NOMO-1 treated with dmso at 0.1 percent for 144 hours (cell line): ENCODE data around the gene SUGP1.

Experiments
- DNase-seq: peaks from one replicate; lab custom pipeline; 2025; ENCODE audit not compliant: unreplicated experiment; lab: John Stamatoyannopoulos, UW

The SUGP1 gene

DNA sequence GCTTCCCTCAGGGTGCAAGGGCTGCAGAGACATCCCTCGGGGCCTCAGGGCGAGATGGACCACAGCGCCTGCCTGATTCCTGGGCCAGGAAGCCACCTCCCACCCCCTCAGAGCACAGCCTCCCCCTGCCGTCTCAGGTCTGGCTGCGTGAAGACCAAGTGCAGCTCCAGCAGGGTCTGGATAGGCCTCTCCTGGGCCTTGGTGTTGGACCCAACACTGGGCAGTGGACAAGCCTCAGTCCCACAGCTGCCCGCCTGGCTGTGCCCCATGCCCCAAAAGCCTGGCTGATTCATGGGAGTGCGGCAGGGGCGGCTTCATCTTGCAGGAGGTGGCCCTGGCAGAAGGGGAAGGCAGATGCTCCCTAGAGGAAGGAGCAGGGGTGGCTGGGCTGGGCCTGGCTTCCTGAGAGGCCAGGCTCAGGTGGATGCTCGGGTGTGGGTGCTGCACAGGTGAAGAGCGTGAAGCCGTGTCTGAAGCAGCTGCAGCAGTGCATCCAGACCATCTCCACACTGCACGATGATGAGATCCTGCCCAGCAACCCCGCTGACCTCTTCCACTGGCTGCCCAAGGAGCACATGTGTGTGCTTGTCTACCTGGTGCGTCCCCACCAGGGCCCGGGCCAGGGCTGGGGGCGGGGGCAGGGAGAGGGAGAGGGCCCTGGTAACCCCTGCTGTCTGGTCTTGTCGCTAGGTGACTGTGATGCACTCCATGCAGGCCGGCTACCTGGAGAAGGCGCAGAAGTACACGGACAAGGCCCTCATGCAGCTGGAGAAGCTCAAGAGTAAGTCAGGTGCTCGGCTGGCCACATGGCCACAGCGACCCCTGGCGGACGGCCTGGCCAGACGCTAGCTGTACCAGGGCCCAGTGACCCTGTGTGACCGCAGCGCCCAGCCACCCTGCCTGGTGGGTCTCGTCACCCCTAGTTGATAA, 22.0 kb upstream of the SUGP1 start:
- DNase-seq: peak; percentile 21

DNA sequence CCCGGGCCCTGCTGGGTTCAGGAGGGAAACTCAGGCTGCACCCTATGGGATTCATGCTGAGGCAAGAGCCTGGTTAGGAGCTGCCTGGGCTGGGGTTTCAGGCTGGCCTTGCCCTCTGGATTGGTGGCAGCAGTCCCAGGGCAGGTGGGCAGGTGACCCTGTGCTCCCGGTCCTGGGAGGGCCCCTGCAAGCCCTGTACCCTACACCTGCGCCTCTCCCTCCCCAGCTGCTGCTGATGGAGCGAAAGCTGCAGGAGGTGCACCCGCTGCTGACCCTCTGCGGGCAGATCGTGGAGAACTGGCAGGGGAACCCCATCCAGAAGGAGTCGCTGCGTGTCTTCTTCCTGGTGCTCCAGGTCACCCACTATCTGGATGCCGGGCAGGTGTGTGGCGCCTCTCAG, 20.7 kb upstream of the SUGP1 start:
- no peak for DNase-seq

DNA sequence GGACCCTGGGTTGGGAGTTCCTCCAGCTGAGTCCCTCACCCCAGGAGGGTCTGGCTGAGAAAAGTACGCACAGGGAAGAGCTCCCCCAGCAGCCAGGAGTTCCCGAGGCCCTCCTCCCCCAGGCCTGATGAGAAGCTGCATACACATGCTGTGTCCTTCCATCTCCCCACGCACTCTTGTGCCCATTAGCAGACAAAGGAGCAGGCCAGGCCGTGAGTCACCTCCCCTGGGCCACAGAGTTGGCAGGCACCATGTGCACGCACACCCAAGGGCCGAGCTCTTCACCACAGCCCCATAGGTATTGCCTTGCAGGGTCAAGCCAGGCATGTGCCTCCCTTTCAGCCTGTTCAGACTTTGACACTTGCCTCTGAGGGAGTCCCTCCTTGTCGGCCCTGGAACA, 17.8 kb upstream of the SUGP1 start:
- no peak for DNase-seq

DNA sequence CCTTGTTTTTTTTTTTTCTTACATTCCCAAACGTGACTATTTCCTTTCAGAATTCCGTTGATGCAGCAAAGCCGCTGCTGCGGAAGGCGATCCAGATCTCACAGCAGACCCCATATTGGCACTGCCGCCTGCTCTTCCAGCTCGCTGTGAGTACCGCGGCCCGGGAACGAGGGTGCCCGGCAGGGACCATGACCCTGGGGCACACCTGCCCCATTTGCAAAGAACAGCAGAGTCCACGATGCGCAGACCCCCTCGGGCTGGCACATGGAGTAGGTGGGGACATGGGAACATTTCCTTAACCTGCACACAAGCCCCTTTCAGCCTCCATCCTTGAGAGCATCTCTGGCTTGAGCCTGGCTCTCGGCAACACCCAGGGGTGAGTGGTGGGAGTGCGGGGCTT, 16.8 kb upstream of the SUGP1 start:
- no peak for DNase-seq

DNA sequence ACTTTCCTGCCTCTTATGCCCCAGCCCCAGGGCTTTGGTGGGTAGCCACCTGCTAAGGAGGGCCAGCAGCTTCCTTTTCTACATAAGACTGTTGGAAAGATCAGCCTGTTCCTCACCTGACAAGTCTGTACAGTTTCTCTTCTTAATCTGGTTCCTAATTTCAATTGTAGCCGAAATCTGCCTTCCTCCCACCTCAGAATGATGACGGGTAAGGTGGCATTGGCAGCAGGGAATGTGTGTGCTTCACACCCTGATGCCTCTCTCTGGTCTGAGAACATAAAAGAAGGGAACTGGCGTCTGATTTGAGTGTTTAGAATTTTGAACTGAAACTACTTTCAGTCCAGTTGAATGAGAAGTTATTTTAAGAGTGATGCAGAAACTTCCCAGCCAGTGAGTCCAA, 16.3 kb upstream of the SUGP1 start:
- no peak for DNase-seq

DNA sequence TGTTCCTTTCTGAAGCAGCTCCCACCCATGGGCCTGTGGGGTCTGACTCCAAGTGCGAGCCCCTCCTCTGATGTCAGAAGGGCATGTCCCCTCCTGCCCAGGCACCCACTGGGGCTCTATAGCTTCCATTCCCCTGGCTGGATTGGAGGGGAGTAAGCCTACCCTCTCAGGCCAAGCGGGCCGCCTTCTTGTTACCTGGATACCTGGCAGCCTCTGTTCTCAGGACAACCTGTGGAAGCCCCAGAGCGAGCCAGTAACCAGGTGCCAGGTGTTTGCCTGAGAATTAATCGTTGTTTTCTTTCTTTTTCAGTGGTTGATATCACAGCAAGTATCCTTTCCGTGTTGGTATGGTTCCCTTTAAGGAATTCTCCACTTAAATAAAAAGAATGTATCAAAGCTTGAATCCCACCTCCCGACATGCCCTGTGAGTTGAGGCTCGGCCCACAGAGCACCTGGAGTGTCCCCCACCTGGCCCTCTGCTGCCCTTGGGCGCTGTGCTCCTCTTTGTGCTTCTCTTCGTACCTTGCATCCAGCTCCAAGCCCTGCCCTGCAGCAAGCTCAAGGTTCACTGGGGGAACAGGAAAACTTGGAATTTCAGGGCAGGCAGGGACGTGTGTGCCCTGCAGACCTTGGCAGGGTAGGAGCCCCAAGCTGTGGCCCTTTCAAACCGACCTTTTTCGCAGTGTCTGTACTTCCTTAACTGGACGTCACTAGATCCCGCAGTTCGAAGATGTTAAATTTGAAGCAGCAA, 15.3 kb upstream of the SUGP1 start:
- no peak for DNase-seq

DNA sequence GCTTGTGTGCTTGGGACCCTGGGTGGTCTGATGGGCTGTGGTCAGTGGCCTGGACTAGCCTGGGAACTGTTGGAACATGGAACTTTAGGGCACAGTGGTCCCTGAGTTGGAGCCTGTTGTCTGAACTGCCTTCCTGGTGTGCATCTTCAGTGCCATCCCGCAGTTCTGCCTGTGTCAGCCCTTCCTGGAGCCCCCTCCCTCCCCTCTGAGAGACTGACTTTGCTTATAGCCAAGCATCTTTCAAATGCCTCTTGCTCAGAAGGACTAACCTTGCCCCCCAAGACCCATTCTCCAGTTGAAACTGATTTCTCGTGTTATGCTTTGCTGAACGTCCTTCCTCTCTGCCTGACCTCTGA, 14.7 kb upstream of the SUGP1 start:
- DNase-seq: no peak

DNA sequence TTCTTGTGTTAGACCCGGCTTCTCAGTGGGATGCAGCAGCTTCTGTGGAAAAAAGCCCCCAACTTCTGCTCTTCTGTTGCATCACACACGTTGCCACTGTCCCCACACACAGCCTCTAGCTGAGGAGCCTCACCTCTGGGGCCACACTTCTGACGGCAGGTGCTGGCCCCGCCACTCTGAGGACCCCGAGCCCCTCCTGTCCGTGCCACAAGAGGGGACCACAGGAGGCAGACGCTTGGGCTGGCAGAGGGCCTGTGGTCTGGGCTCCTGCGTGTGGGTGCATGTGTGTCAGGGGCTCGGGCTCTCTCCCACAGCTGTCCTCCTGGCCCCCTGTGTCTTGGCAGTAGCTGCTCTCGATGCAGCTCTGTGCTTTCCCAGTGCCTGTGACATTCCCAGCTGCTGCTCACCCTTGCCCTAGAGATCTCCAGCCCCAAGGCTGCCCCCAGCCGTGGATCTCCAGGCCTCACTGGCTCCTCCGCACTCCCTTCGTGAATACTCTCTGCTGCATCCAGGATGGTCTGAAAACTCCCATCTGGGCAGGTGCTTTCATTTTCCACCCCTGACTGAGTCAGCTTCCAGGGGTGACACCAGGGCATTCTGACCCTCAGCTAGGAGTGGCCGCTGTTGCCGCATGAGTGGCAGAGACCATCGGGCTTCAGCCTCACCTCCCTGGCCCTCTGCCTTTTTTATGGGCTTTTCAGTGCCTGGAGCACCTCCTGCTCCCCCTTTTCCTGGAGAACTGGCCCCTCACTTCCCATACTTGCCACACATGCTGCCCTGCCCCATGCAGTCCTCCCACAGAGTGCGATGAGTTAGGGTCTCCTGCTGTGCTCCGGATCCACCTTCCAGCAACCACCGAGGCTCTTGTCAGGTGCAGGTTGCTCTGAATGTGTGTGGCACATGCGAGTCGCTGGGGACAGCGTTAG, 14.0 kb upstream of the SUGP1 start:
- no peak for DNase-seq

DNA sequence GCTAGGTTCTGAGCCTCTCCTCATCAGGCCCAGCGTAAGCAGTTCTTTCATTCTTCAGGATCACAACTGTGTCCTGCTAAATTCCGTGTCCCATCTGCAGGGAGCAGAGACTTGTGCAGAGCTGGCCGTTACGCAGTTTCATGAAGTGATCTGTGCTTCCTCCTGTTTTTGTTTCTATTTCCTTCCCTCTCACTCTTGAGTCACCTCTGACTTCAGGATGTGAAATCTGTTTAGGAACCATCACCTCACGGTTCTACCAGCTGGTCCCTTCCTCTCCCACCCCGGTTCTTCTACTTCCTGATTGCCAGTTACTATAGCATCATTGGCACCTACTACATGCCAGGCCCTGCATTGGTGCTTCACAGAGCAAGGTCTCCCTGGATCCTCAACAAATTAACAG, 8.8 kb upstream of the SUGP1 start:
- DNase-seq: peak; percentile 58

DNA sequence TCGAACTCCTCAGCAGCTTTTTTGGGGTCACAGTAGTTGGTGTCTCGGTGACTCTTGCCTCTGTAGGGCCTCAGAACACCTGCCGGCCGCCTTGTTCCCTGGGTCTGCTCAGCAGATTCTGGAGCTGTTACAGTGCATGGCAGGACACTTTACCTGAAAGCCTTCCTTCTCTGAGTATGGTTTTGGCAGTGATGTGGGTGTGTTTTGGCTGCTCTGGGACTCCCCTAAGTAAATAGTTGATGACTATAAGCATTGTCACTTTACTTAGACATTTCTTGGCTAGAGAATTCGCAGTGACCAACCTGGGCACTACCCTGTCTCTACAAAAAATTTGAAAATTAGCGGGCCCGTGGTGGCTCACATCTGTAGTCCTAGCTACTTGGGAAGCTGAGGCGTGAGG, 7.4 kb upstream of the SUGP1 start:
- DNase-seq: no peak

DNA sequence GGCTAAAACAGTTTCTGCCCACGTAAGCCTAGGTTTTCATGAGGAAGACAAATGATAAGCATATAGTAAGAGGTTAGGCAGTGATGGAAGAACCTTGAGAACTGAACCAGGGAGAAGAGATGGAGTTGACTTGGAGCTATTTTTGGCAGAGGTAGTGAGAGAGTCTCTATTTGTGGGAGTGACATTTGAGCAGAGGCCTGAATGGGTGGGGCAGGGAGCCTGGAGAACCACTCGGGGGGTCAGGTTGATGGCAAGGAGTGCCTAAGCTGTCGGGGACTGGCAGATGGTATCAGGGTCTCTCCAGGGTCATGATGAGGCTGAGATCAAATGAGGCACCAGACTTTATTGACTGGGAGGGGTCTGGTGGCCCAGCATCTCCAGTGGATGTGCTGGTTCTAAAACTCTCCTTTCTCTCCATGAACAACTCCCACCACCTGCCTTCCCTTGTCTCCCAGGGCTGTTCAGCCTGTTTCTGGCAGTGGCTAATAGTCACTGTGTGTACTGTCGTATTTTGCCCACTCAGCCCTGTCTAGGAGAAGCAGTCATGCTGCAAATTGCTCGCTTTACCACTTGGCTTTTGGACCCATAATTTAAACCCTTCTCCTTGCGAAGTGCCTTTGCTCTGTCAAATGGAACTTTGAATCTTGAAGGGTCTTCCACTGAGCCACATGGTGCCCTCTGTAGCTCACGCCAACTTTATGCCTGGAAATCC, 3.9 kb upstream of the SUGP1 start:
- no peak for DNase-seq

DNA sequence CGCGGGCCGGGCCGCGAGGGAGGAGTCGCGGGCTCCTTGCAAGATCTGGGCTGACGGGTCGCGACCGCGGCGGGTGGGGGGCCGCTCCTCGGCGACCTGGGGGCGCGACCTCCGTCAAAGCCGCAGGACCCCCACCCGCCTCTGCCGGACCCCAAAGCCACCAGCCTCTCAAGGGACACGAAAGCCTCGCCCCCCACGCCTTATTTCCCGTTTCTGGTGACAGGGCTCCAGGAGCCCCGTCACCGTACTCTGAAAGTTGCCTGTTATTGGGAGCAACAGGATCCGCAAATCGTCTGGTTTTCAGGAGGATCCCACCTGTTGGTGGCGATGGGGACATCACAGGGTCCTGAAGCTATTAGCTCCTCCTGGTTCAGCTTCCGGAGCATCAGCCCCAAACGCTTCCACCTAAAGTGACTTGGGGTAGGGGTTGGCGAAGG, 850 bp upstream of the SUGP1 start:
- DNase-seq: peak; percentile 4

DNA sequence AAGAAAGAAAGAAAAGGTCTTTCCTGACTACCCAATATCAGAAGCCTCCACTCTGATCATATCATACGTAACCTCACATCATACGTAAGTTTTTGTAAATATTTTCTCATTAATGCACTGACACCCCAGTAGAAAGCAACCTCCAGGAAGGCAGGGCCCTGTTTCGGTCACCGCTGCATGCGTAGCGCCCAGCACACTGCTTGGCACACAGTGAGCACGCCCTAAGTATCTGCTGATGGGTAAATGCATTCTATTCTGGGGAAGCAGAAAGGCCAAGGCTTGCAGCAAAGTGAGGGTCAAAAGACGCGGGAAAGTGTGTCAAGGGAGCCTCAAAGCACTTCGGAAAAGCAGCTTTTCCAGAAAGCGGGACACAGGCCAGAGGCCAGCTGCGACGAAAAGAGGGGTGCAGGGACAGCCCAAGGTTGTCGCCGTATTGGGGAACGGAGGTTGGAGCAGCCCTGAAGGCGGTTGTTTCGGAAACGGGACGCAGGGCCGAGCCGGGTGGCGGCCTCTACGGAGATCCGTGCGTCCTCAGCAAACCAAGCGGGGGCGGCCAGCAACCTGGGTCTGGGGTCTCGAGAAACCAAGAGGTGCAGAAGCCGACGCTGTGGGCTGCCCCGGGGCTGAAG, 463 bp downstream of the SUGP1 start:
- no peak for DNase-seq

DNA sequence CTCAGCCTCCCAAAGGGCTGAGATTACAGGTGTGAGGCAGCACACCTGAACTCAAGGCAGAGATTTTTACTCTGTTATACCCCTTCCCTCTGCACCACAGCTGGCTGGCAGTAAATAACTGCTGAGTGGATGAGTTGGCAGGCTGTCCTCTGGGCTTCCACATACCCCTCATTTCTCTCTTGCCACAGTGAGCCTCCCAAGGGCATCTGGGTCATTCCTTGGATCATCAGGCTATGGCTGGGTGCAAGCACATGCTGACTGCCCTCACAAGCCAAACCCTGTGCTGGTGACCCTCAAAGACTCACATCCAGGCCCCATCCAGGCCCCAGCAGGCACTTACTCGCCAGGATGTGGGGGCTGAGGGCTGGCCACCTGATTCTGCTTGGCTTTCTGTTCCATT, 4.2 kb downstream of the SUGP1 start:
- DNase-seq: no peak

DNA sequence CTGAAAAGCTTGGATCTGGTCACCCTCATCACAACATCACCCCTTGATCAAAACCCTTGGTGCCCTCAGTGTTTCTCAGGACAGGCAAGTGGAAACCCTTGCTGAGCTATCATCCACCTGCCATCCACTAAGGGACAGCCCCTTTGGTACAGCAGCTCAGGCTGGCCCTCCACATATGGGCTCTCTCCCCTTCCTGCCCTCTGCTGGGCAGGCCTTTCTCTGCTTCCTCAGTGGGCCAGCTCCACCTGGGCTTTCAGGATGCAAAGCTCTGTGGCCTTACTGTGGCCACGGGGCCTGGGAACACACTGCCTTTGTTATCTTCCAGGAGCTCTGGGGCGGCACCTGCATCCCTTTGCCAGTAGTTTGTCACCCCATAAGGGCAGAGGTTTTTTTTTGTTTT, 4.9 kb downstream of the SUGP1 start:
- DNase-seq: no peak

DNA sequence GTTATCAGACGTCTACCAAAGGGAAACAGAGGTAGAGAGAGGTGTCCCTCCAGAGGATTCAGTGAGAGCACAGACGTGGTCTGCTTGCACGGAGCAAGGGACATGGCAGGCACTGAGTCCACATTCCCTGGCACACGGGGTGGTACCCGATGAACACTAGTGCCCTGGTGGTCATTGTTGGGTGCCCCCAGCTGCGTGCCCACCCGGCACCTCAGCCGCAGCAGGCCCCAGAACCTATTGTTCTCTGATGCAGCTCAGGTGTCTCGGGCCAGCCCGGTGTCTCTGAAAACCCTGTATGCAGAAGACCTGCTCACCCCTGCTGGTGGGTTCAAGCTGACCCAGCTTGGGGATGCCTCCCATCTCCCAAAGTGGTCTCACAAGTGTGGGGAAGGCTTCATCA, 11.9 kb downstream of the SUGP1 start:
- no peak for DNase-seq

DNA sequence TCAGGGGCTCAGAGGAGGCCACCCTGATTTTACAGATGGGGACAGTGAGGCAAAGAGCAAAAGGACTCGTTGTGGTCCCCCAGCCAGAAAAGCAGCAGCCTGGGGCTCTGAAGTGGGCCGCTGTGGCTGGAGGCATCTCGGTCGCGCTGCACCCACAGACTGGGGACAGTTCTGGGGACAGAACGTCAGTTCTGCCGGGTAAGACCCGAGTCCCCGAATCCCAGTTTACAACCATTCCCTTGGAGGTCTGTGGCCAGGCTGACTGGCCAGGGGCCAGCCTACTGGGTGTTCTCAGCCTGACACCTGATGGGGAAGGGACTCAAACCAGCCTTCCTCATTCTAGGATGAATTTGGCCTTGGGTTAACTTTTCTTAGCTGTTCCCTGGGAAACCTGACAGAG, 14.1 kb downstream of the SUGP1 start:
- no peak for DNase-seq

DNA sequence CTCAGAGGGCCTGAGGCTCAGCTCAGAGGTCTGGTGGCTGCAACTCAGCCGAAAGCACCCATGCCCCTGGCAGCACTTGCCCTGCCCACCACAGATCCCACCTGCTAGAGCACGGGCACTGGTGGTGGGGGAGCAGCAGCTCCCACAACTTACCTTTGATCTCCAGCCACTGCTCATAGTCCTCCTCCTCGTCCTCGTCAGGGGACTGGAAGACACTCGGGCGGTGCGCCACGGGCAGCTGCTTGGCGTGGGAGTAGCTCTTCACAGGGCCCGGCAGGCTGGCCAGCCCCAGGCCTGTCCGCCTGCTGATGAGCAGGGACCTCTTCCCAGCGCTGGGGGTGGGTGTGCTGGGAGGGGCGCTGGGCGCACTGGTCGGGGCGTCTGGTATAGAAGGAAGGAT, 14.6 kb downstream of the SUGP1 start:
- no peak for DNase-seq

DNA sequence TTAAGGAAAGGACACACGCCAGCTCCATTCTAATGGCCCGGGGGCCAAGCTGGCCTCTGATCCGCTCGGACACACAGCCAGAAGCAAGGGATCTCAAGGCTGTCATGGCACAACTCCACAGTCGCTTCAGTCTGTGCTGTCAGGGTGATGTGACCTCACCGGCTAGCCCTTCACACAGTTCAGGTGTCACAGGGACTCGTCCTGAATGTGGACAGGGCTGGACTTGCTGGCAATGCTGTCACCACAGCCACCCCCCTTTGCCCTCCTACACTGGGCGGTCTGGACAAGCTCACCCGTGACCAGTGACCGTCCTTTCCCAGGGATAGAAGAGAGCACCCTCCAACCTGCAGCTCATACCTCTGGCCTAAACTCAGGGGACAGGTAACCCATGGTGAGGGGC, 15.2 kb downstream of the SUGP1 start:
- no peak for DNase-seq
